Measurements from ENCODE around the gene HDGFL3. TPM values are rescaled to one million over a fixed set of nuclear protein-coding genes. Genes with fewer than 3 reads are reported as not detected.

The HDGFL3 gene
- total RNA-seq, 4 donors from 2014 or later = 5.7 to 19.0 (median 12.4) TPM

DNA sequence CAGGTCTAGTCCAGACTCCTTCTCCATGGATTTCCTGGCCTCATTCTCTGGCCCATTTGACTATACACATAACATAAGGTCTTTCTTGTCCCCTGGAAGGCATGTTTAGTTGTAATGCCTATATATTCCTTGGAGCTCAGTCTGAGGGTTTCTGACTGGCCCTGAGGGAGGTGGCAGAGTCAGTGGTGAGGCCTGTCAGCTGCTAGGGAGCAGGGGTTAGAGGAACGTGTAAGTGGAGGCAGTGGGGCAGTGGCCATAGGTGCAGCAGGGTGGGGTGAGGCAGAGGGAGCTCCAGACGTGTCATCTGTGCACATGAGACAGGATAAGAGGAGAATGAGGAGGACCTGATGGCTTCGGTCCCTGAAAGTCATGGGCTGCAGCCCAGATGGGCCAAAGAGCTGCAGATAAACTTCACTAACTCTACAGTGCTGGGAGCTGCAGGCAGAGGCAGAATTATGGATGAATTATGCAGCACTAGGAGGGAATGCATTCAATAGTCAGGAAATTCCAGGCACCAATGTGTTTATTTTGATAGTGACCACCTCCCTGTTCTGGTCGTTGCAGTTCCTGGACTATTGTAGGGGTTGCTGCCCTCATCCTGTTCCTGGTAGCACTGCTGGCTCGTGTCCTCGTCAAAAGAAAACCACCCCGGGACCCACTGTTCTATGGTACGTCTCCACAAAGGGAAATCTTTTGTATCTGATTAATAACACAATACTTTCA, 95.2 kb downstream of the HDGFL3 start:
- DNase-seq (ENCODE audit: low spot score in 2 of 2) = no peak
- TF ChIP-seq POLR2A (IDR thresholded peaks at IDR 0.05) (no peak), CTCF (IDR thresholded peaks at IDR 0.05) (no peak)
- WGBS, 2 donors = 64 to 65% methylated on average over 8 of the region's 8 CpGs
- no peak overlapping the region for H3K4me3 ChIP-seq (ENCODE audit: low read depth, poor library complexity, severe bottlenecking)
- intact Hi-C loops (cut with DNase I; ENCODE audit: low total_unique reads) = no loop called here

DNA sequence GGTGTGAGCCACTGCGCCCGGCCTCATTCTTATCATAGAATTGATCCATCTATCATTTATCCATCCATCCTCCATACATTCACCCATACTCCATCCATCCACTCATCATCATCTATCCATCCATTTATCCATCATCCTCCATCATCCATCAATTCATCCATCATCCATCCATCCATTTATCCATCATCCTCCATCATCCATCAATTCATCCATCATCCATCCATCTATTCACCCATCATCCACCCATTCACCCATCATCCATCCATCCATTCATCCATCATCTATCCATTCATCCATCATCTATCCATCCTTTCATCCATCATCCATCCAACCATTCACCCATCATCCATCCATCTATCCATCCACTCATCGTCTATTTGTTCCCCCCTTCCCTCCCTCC, 96.5 kb downstream of the HDGFL3 start:
- H3K4me3 ChIP-seq (ENCODE audit: low read depth, poor library complexity, severe bottlenecking) = no peak overlapping the region
- intact Hi-C loops (cut with DNase I; ENCODE audit: low total_unique reads) = no loop called here
- WGBS, 2 donors = 97 to 98% methylated on average over 3 of the region's 3 CpGs
- TF ChIP-seq CTCF (IDR thresholded peaks at IDR 0.05) (no peak), POLR2A (IDR thresholded peaks at IDR 0.05) (no peak)
- DNase-seq (ENCODE audit: low spot score in 2 of 2) = no peak

DNA sequence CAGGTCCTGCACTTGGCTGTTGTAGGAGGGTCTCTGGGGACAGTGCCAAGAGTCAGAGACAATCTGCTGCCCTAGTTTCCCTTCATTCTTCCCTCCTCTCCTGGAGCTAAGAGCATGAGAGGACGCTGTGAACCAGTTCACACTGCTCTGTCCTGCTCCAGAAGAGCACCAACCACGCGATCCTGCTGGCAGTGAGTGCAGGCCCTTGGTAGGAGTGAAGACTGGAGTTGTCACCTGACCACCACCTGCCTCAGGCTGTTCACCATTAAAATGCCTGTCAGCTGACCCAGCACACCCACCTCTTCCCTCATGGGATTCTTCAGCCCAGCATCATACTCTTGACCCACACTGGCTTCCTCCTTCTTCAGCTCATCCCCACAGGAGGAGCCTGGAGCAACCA, 97.2 kb downstream of the HDGFL3 start:
- no peak for TF ChIP-seq POLR2A (IDR thresholded peaks at IDR 0.05)
- 75 to 83% methylated on average over 1 to 3 of the region's 3 CpGs for WGBS, 2 donors
- H3K4me3 ChIP-seq (ENCODE audit: low read depth, poor library complexity, severe bottlenecking) = no peak overlapping the region
- DNase-seq (ENCODE audit: low spot score in 2 of 2) = peak in 1 of 2 donors; percentile 31
- intact Hi-C loops (cut with DNase I; ENCODE audit: low total_unique reads) = no loop called here

DNA sequence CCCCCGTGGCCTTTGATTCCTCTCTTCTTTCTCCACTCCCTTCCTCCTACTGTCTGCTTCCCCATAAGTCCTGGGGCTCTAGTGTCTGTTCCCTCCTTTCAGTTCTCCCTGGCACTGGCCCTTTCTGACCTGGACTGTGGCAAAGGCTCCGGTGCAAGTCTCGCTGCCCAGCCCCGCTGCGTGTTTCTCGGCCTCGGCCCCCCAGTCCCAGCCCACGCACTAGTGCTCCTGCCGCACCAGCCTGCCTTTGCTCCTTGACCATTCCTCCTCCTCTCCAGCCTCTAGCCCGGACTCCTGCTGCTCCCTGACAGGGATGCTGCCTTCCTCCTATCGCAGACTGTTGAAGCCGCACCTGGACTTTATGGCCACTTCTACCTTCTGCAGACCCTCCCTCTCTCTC, 98.1 kb downstream of the HDGFL3 start:
- TF ChIP-seq CTCF (IDR thresholded peaks at IDR 0.05) (no peak), POLR2A (IDR thresholded peaks at IDR 0.05) (no peak)
- intact Hi-C loops (cut with DNase I; ENCODE audit: low total_unique reads) = no loop called here
- peak in 1 of 2 donors; percentile 57 for DNase-seq (ENCODE audit: low spot score in 2 of 2)
- 91 to 94% methylated on average over 12 of the region's 12 CpGs for WGBS, 2 donors
- H3K4me3 ChIP-seq (ENCODE audit: low read depth, poor library complexity, severe bottlenecking) = no peak overlapping the region

- TF ChIP-seq CTCF (IDR thresholded peaks at IDR 0.05) (no peak), POLR2A (IDR thresholded peaks at IDR 0.05) (no peak)
- WGBS, 2 donors = 42 to 53% methylated on average over 18 to 21 of the region's 21 CpGs
- intact Hi-C loops (cut with DNase I; ENCODE audit: low total_unique reads) = no loop called here
- peak; percentile 53 to 87 for DNase-seq (ENCODE audit: low spot score in 2 of 2)
- no peak overlapping the region for H3K4me3 ChIP-seq (ENCODE audit: low read depth, poor library complexity, severe bottlenecking)
These were observed 99.1 kb downstream of the HDGFL3 start for GRCh38 chr15:83108266-83109219.

GRCh38 chr15:83107841-83108181, 99.8 kb downstream of the HDGFL3 start:
- WGBS, 2 donors = 3 to 6% methylated on average over 19 of the region's 30 CpGs
- TF ChIP-seq POLR2A (IDR thresholded peaks at IDR 0.05) (no peak), CTCF (IDR thresholded peaks at IDR 0.05) (no peak)
- DNase-seq (ENCODE audit: low spot score in 2 of 2) = no peak
- H3K4me3 ChIP-seq (ENCODE audit: low read depth, poor library complexity, severe bottlenecking) = peak overlapping the region; percentile 20
- intact Hi-C loops (cut with DNase I; ENCODE audit: low total_unique reads) = no loop called here
